GM12878 (cell line): ENCODE data around the gene SLF1. TPM values are rescaled to one million over a fixed set of nuclear protein-coding genes. Genes with fewer than 3 reads are reported as not detected.

Experiments used
- BCL11A ChIP-seq: IDR thresholded peaks from 2 replicates; pipeline ENCODE4 v1.6.1; 2011; ENCODE audit warnings: low read depth, low read length
- BMI1 ChIP-seq: fragments of 450-650 bp; IDR thresholded peaks from 2 replicates; pipeline ENCODE4 v1.6.1; 2016; ENCODE audit warnings: mild to moderate bottlenecking, moderate library complexity, borderline replicate concordance
- CBX3 ChIP-seq: fragments of 200-600 bp; sonication (generic); IDR thresholded peaks from 2 replicates; pipeline ENCODE4 v1.6.1; 2016; ENCODE audit warnings: low read depth, borderline replicate concordance
- CBX5 ChIP-seq: sonication (generic); IDR thresholded peaks from 2 replicates; pipeline ENCODE4 v1.6.1; 2016; ENCODE audit warnings: low read depth, moderate library complexity, mild to moderate bottlenecking, inconsistent platforms
- CEBPZ ChIP-seq: fragments of 150-350 bp; IDR thresholded peaks from 2 replicates; pipeline ENCODE4 v1.6.1; 2016; ENCODE audit warnings: low read depth, low read length
- CHD2 ChIP-seq: IDR thresholded peaks from 2 replicates; pipeline ENCODE4 v1.6.1; 2011; ENCODE audit warnings: low read depth, low read length, improper control_type of control experiment, borderline replicate concordance
- GABPA ChIP-seq: IDR thresholded peaks from 2 replicates; pipeline ENCODE4 v1.6.1; 2014; ENCODE audit warnings: antibody characterized with exemption, low read depth, mild to moderate bottlenecking, inconsistent platforms
- IKZF2 ChIP-seq, 2 experiments: fragments of 450-650 bp; IDR thresholded peaks; 2 replicates each; pipeline ENCODE4 v1.6.1; 2017; ENCODE audit warnings: mild to moderate bottlenecking in 2 of 2, moderate library complexity in 2 of 2
- JUNB ChIP-seq: IDR thresholded peaks from 2 replicates; pipeline ENCODE4 v1.6.1; 2016; ENCODE audit warnings: antibody characterized with exemption, mild to moderate bottlenecking
- NBN ChIP-seq: fragments of 450-650 bp; IDR thresholded peaks from 2 replicates; pipeline ENCODE4 v1.6.1; 2016
- NFYB ChIP-seq: IDR thresholded peaks from 2 replicates; pipeline ENCODE4 v1.6.1; 2011; ENCODE audit warnings: low read depth, mild to moderate bottlenecking, low read length, improper control_type of control experiment, moderate library complexity; ENCODE audit not compliant: insufficient read depth
- NR2C2 ChIP-seq: IDR thresholded peaks from 2 replicates; pipeline ENCODE4 v1.6.1; 2011; ENCODE audit warnings: borderline replicate concordance, low read depth; ENCODE audit not compliant: control insufficient read depth, insufficient read length
- RCOR1 ChIP-seq: conservative IDR thresholded peaks from 2 replicates; pipeline ENCODE4 v1.6.1; 2012; ENCODE audit warnings: low read depth, low read length, improper control_type of control experiment
- RELA ChIP-seq: fragments of 450-650 bp; IDR thresholded peaks from 2 replicates; pipeline ENCODE4 v1.8.0; 2014; ENCODE audit warnings: borderline replicate concordance; ENCODE audit not compliant: partially characterized antibody
- RFX5 ChIP-seq: IDR thresholded peaks from 2 replicates; pipeline ENCODE4 v1.6.1; 2011; ENCODE audit warnings: low read depth, low read length, improper control_type of control experiment
- RUNX3 ChIP-seq: IDR thresholded peaks from 2 replicates; pipeline ENCODE4 v1.6.1; 2012; ENCODE audit warnings: low read length, inconsistent platforms
- SMAD1 ChIP-seq: fragments of 450-650 bp; IDR thresholded peaks from 2 replicates; pipeline ENCODE4 v1.6.1; 2018; ENCODE audit warnings: mild to moderate bottlenecking, low read depth; ENCODE audit not compliant: partially characterized antibody
- TAF1 ChIP-seq: IDR thresholded peaks from 2 replicates; pipeline ENCODE4 v1.6.1; 2011; ENCODE audit warnings: mild to moderate bottlenecking, low read depth, low read length, borderline replicate concordance
- TCF12 ChIP-seq: IDR thresholded peaks from 2 replicates; pipeline ENCODE4 v1.6.1; 2011; ENCODE audit warnings: low read depth, mild to moderate bottlenecking, low read length
- ZBTB4 ChIP-seq: fragments of 450-650 bp; formaldehyde crosslinking; IDR thresholded peaks from 2 replicates; pipeline ENCODE4 v1.4.0; 2022; ENCODE audit warnings: mild to moderate bottlenecking, moderate library complexity
- ZNF687 ChIP-seq: fragments of 450-650 bp; IDR thresholded peaks from 2 replicates; pipeline ENCODE4 v1.6.1; 2017; ENCODE audit warnings: mild to moderate bottlenecking, moderate library complexity
- polyA plus RNA-seq, 11 experiments: library from polyadenylated mRNA; depleted of rRNA in 4 of 11; unstranded in 6 of 11; stranded (reverse) in 5 of 11; fragments of >200 nt; fragmentation: Nextera tagmentation in 4 of 11; fragmentation: Illumina TruSeq in 1 of 11; extraction: Ambion mirVana in 4 of 11; extraction: Trizol in 1 of 11; gene quantifications; 1 replicate in 1 of 11; 2 replicates in 10 of 11; pipeline versions ENCODE4 v1.2.1 to v1.2.3, GENCODE V29; 2011 to 2016; ENCODE audit warnings: inconsistent platforms in 2 of 11, missing spikeins in 2 of 11, low read depth in 1 of 11
- total RNA-seq, 4 experiments: library from RNA; depleted of rRNA in 3 of 4; stranded (reverse); fragments of >200 nt in 3 of 4; fragmentation: Illumina TruSeq in 1 of 4; extraction: Trizol in 1 of 4; gene quantifications; 2 replicates each; pipeline versions ENCODE4 v1.2.1 to v1.2.3, GENCODE V29; 2013 to 2021

SLF1 gene
- total and polyA plus RNA-seq, 10 of the 15 experiments (the other 5 are each of a cell fraction or from before 2014, with no cell fraction given): 8.1 to 27.0 (median 13.4) TPM

GRCh38 chr5:94577466-94578245 is 40.8 kb upstream of the SLF1 start (continued):
- TF ChIP-seq JUNB: no peak
- no peak for TF ChIP-seq SMAD1
- no peak for TF ChIP-seq RELA
- no peak for TF ChIP-seq ZNF687
- peak; percentile 47 to 50; a peak in 3 of 4 replicates for TF ChIP-seq IKZF2 (IDR thresholded peaks at IDR 0.05)
- no peak for TF ChIP-seq BMI1
- TF ChIP-seq RUNX3: peak; percentile 97
- TF ChIP-seq CEBPZ: no peak
- TF ChIP-seq NBN: no peak
- no peak for TF ChIP-seq CBX5
- TF ChIP-seq GABPA: no peak
- no peak for TF ChIP-seq RFX5
- TF ChIP-seq RCOR1: no peak
- no peak for TF ChIP-seq NFYB
- TF ChIP-seq NR2C2: no peak
- TF ChIP-seq ZBTB4 (CRISPR knock-in tag): no peak
- TF ChIP-seq CBX3: no peak
- TF ChIP-seq CHD2: no peak; the same call in 1 of the 2 replicates
- no peak for TF ChIP-seq TCF12
- TF ChIP-seq BCL11A: peak; percentile 54; the same call in 1 of the 2 replicates
- no peak for TF ChIP-seq TAF1
